Endodermal cell (in vitro differentiated cells): ENCODE data around the gene SYNDIG1. TPM values are rescaled to one million over a fixed set of nuclear protein-coding genes. Genes with fewer than 3 reads are reported as not detected.

Experiments used
- DNase-seq: peaks from one replicate; pipeline ENCODE4 v3.0.0-alpha.2; 2017
- H3K27ac ChIP-seq: 2 replicates; pipeline ENCODE4 v1.5.1; 2013; ENCODE audit warnings: mild to moderate bottlenecking, low read depth, low read length, moderate library complexity
- H3K27me3 ChIP-seq: 2 replicates; pipeline ENCODE4 v1.6.1; 2013; ENCODE audit warnings: mild to moderate bottlenecking, low read length, moderate library complexity; ENCODE audit not compliant: insufficient read depth, control insufficient read depth, poor library complexity, severe bottlenecking
- H3K36me3 ChIP-seq: 2 replicates; pipeline ENCODE4 v1.7.0; 2013; ENCODE audit warnings: mild to moderate bottlenecking, low read length, moderate library complexity; ENCODE audit not compliant: control insufficient read depth, insufficient read depth
- H3K4me1 ChIP-seq: one replicate; pipeline ENCODE4 v1.7.0; 2013; ENCODE audit warnings: low read length; ENCODE audit not compliant: control insufficient read depth, insufficient read depth
- H3K4me3 ChIP-seq: 2 replicates; pipeline ENCODE4 v1.5.1; 2013; ENCODE audit warnings: mild to moderate bottlenecking, low read length, moderate library complexity
- H3K9ac ChIP-seq: 2 replicates; pipeline ENCODE4 v1.6.1; 2013; ENCODE audit warnings: mild to moderate bottlenecking, low read length, moderate library complexity; ENCODE audit not compliant: poor library complexity, severe bottlenecking; ENCODE audit errors: extremely low read depth
- H3K9me3 ChIP-seq: 2 replicates; pipeline ENCODE4 v1.6.1; 2013; ENCODE audit warnings: mild to moderate bottlenecking, low read length, moderate library complexity; ENCODE audit not compliant: control insufficient read depth
- H3K27ac Mint-ChIP-seq: 2 replicates; pipeline ENCODE4 v1.8.0; 2020; ENCODE audit warnings: mixed read lengths
- H3K27me3 Mint-ChIP-seq: 2 replicates; pipeline ENCODE4 v1.8.0; 2021; ENCODE audit warnings: mild to moderate bottlenecking, mixed read lengths; ENCODE audit not compliant: insufficient read depth
- H3K36me3 Mint-ChIP-seq: 2 replicates; pipeline ENCODE4 v1.8.0; 2020; ENCODE audit warnings: low read depth, mixed read lengths
- H3K4me1 Mint-ChIP-seq: 2 replicates; pipeline ENCODE4 v1.8.0; 2020; ENCODE audit warnings: mixed read lengths
- H3K4me3 Mint-ChIP-seq: 2 replicates; pipeline ENCODE4 v1.8.0; 2020; ENCODE audit warnings: mild to moderate bottlenecking, moderate library complexity, mixed read lengths
- H3K9me3 Mint-ChIP-seq: 2 replicates; pipeline ENCODE4 v1.8.0; 2020; ENCODE audit warnings: mild to moderate bottlenecking, mixed read lengths
- CTCF ChIP-seq: fragments of 200-600 bp; sonication (generic); conservative IDR thresholded peaks from 2 replicates; pipeline ENCODE4 v1.5.0; 2021; ENCODE audit warnings: antibody characterized with exemption, mild to moderate bottlenecking
- WGBS, 2 experiments: methylation state at CpG; one replicate each; pipeline versions ENCODE4 v1.1.5 to v1.1.7; 2013; ENCODE audit warnings: missing lambda C conversion rate in 2 of 2, mixed read lengths in 1 of 2; ENCODE audit not compliant: insufficient coverage in 1 of 2, insufficient read length in 1 of 2; 5-methylcytosine and 5-hydroxymethylcytosine counted together
- total RNA-seq, 2 donors: library from RNA; stranded (reverse); fragmentation: NEBNext Ultra II Directional in 1 of 2; extraction: Animal tissue kit (Norgen Biotek cat#: 25700) in 1 of 2; gene quantifications; 2 replicates in 1 of 2; 3 replicates in 1 of 2; pipeline ENCODE4 v1.2.1, GENCODE V29; 2021

SYNDIG1 gene
- total RNA-seq, 2 donors from 2014 or later, result 5.5 to 6.8 TPM

GRCh38 chr20:24519476-24519875, 50.0 kb downstream of the SYNDIG1 start:
- WGBS, 2 experiments, result 86% methylated on average over 6 of the region's 6 CpGs; no CpG with 5 or more reads in 1 of the 2 experiments
- Mint-ChIP-seq H3K27me3 (no peaks in the 10 kb centered on the region), H3K9me3 (peaks cover 8% of the 10 kb centered on the region), H3K4me3 (no peak overlapping the region), H3K4me1 (no peaks in the 10 kb centered on the region), H3K36me3 (no peaks in the 10 kb centered on the region), H3K27ac (no peak overlapping the region)
- no peak for DNase-seq
- Histone ChIP-seq H3K27ac (no peak overlapping the region), H3K27me3 (no peaks in the 10 kb centered on the region), H3K4me1 (no peaks in the 10 kb centered on the region), H3K9ac (no peak overlapping the region), H3K9me3 (no peaks in the 10 kb centered on the region), H3K36me3 (no peaks in the 10 kb centered on the region), H3K4me3 (no peak overlapping the region)
- no peak for TF ChIP-seq CTCF

- H3K27me3 Mint-ChIP-seq, result no peaks in the 10 kb centered on the region
- no peak overlapping the region for H3K27ac ChIP-seq
- no peak for TF ChIP-seq CTCF
- no peaks in the 10 kb centered on the region for H3K4me1 ChIP-seq
- H3K4me3 Mint-ChIP-seq, result no peak overlapping the region
- no peak for DNase-seq
- H3K27me3 ChIP-seq, result no peaks in the 10 kb centered on the region
- H3K9ac ChIP-seq, result no peak overlapping the region
- H3K36me3 ChIP-seq, result no peaks in the 10 kb centered on the region
- no peak overlapping the region for H3K27ac Mint-ChIP-seq
- H3K9me3 Mint-ChIP-seq, result peaks cover 5% of the 10 kb centered on the region
- H3K4me1 Mint-ChIP-seq, result no peaks in the 10 kb centered on the region
- WGBS, 2 experiments, result 91 to 93% methylated on average over 3 of the region's 3 CpGs
- H3K4me3 ChIP-seq, result no peak overlapping the region
- H3K36me3 Mint-ChIP-seq, result no peaks in the 10 kb centered on the region
- H3K9me3 ChIP-seq, result no peaks in the 10 kb centered on the region
These were observed 51.6 kb downstream of the SYNDIG1 start for GRCh38 chr20:24521032-24521431.

GRCh38 chr20:24522452-24523330, 53.3 kb downstream of the SYNDIG1 start:
- Mint-ChIP-seq H3K27me3 (no peaks in the 10 kb centered on the region), H3K9me3 (no peaks in the 10 kb centered on the region), H3K36me3 (no peaks in the 10 kb centered on the region), H3K27ac (no peak overlapping the region), H3K4me3 (no peak overlapping the region), H3K4me1 (no peaks in the 10 kb centered on the region)
- no peak for TF ChIP-seq CTCF
- no peaks in the 10 kb centered on the region for H3K4me1 ChIP-seq
- no peaks in the 10 kb centered on the region for H3K36me3 ChIP-seq
- H3K9ac ChIP-seq, result no peak overlapping the region
- no peaks in the 10 kb centered on the region for H3K9me3 ChIP-seq
- H3K4me3 ChIP-seq, result no peak overlapping the region
- no peaks in the 10 kb centered on the region for H3K27me3 ChIP-seq
- H3K27ac ChIP-seq, result no peak overlapping the region
- WGBS, 2 experiments, result 88 to 93% methylated on average over 5 of the region's 5 CpGs
- DNase-seq, result no peak
